GM19328 (cell line): Measurements from ENCODE around the gene ISM1.
A peak's percentile ranks its signal among the peaks of the same experiment; 100 is the strongest.

Experiments
- ATAC-seq: cut with Tn5 transposase; IDR thresholded peaks from one replicate; pipeline ENCODE4 v1.9.1; 2021; ENCODE audit warnings: mild to moderate bottlenecking, moderate library complexity; ENCODE audit not compliant: unreplicated experiment

The ISM1 gene

GRCh38 chr20:13302647-13303450 is 81.8 kb downstream of the ISM1 start:
- peak; percentile 65 for ATAC-seq

GRCh38 chr20:13305284-13305683 is 84.2 kb downstream of the ISM1 start:
- no peak for ATAC-seq

- no peak for ATAC-seq
Measured at GRCh38 chr20:13307562-13308163, 86.6 kb downstream of the ISM1 start.

- ATAC-seq: no peak
Measured at GRCh38 chr20:13312300-13312699, 91.2 kb downstream of the ISM1 start.

GRCh38 chr20:13313201-13313600 is 92.1 kb downstream of the ISM1 start:
- ATAC-seq: no peak

- ATAC-seq: no peak
Measured at GRCh38 chr20:13317439-13317838, 96.4 kb downstream of the ISM1 start.

- no peak for ATAC-seq
Measured at GRCh38 chr20:13318871-13319521, 97.9 kb downstream of the ISM1 start.

GRCh38 chr20:13320702-13321101 is 99.6 kb downstream of the ISM1 start:
- no peak for ATAC-seq

- ATAC-seq: no peak
Measured at GRCh38 chr20:13321416-13321815, 100.3 kb downstream of the ISM1 start.

- ATAC-seq: no peak
Measured at GRCh38 chr20:13322198-13322597, 101.1 kb downstream of the ISM1 start.

- ATAC-seq: no peak
Measured at GRCh38 chr20:13322621-13323020, 101.5 kb downstream of the ISM1 start.

- no peak for ATAC-seq
Measured at GRCh38 chr20:13325033-13325432, 104.0 kb downstream of the ISM1 start.

GRCh38 chr20:13325796-13326340 is 104.8 kb downstream of the ISM1 start:
- ATAC-seq: no peak

GRCh38 chr20:13331536-13331935 is 110.5 kb downstream of the ISM1 start:
- no peak for ATAC-seq

GRCh38 chr20:13333036-13333435 is 112.0 kb downstream of the ISM1 start:
- no peak for ATAC-seq

GRCh38 chr20:13333793-13334192 is 112.7 kb downstream of the ISM1 start:
- ATAC-seq: no peak

- ATAC-seq: no peak
Measured at GRCh38 chr20:13336308-13337089, 115.4 kb downstream of the ISM1 start.

- no peak for ATAC-seq
Measured at GRCh38 chr20:13337090-13337784, 116.2 kb downstream of the ISM1 start.

GRCh38 chr20:13338097-13338661 is 117.1 kb downstream of the ISM1 start:
- ATAC-seq: no peak

- no peak for ATAC-seq
Measured at GRCh38 chr20:13338999-13339411, 117.9 kb downstream of the ISM1 start.
